C4-2B (cell line): ENCODE data around the gene LATS2.

ENCODE experiments used
- ZFX ChIP-seq: fragments of 450-650 bp; IDR thresholded peaks from 2 replicates; pipeline ENCODE4 v1.6.1; 2017
- TF ChIP-seq, protein P1 (sequence below): fragments of 450-650 bp; conservative IDR thresholded peaks from 2 replicates; pipeline ENCODE4 v1.5.1; 2017; ENCODE audit warnings: mild to moderate bottlenecking

DNA sequence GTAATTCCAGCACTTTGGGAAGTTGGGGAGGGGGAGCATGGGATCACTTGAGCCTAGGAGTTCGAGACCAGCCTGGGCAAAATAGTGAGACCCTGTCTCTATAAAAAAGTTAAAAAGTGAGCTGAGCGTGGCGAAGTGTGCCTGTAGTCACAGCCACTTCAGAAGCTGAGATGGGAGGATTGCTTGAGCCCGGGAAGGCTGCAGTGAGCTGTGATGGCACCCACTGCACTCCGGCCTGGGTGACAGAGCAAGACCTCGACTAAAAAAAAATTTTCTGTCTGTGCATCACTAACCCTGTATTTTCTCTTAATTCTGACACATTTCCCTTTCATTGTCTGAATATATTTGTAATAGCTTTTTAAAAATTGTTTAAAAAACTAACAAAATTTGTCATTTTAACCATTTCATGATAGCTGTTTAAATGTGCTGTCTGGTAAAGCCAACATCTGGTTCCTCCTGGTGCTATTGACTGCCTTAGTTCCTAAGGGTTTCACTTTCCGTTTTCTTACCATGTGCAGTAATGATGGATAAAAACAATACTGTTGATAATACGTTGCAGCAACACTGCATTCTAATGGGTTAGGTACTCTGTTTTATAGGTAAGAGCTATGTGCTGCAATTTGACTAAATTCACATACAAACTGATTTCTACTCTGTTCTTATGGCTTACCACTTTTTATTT, 29.7 kb downstream of the LATS2 start:
- TF ChIP-seq, protein P1, sequence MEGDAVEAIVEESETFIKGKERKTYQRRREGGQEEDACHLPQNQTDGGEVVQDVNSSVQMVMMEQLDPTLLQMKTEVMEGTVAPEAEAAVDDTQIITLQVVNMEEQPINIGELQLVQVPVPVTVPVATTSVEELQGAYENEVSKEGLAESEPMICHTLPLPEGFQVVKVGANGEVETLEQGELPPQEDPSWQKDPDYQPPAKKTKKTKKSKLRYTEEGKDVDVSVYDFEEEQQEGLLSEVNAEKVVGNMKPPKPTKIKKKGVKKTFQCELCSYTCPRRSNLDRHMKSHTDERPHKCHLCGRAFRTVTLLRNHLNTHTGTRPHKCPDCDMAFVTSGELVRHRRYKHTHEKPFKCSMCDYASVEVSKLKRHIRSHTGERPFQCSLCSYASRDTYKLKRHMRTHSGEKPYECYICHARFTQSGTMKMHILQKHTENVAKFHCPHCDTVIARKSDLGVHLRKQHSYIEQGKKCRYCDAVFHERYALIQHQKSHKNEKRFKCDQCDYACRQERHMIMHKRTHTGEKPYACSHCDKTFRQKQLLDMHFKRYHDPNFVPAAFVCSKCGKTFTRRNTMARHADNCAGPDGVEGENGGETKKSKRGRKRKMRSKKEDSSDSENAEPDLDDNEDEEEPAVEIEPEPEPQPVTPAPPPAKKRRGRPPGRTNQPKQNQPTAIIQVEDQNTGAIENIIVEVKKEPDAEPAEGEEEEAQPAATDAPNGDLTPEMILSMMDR = no peak
- no peak for TF ChIP-seq ZFX
